GM12892 (cell line): Measurements from ENCODE around the gene EFCAB12.

ENCODE experiments used
- POLR2A ChIP-seq: IDR thresholded peaks from 2 replicates; pipeline ENCODE4 v1.6.1; 2011; ENCODE audit warnings: low read depth, low read length, control low read depth
- TAF1 ChIP-seq: IDR thresholded peaks from 2 replicates; pipeline ENCODE4 v1.6.1; 2011; ENCODE audit warnings: low read depth, mild to moderate bottlenecking, control low read depth, low read length, borderline replicate concordance

GRCh38 chr3:129463716-129464115 is 35.3 kb upstream of the EFCAB12 start:
- TF ChIP-seq POLR2A (no peak), TAF1 (no peak)
